GM19455 (cell line): Measurements from ENCODE around the gene ANKRD52.
A peak's percentile ranks its signal among the peaks of the same experiment; 100 is the strongest.
"Not testable (repeated sequence)": the region's sequence is repeated elsewhere in the genome, so short reads cannot be mapped to it uniquely, and the experiment has no call there.

Experiments used
- ATAC-seq: cut with Tn5 transposase; IDR thresholded peaks from one replicate; pipeline ENCODE4 v1.9.1; 2021; ENCODE audit not compliant: unreplicated experiment

The ANKRD52 gene

GRCh38 chr12:56274299-56274698 is 16.1 kb upstream of the ANKRD52 start:
- ATAC-seq, result no peak

DNA sequence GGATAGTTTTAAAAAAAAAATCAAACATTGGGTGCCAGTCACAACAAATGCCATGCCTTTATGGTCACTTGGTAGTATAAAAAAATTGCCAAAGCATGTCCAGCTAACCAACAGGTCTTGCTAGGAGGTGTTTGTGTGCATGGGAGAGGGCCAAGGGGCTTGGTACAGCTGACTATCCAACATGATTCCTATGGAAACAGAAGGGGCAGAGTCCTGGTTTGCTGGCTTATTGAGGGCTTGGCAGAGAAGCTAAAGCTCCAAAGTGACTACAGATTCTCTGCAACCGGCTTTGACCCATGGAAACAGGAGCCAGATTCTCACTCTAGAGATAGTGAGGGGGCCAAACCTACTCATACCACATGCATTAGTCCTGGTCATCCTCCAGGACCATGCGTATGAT is 14.3 kb upstream of the ANKRD52 start:
- not testable (repeated sequence) for ATAC-seq

GRCh38 chr12:56271031-56271430 is 12.8 kb upstream of the ANKRD52 start:
- no peak for ATAC-seq

DNA sequence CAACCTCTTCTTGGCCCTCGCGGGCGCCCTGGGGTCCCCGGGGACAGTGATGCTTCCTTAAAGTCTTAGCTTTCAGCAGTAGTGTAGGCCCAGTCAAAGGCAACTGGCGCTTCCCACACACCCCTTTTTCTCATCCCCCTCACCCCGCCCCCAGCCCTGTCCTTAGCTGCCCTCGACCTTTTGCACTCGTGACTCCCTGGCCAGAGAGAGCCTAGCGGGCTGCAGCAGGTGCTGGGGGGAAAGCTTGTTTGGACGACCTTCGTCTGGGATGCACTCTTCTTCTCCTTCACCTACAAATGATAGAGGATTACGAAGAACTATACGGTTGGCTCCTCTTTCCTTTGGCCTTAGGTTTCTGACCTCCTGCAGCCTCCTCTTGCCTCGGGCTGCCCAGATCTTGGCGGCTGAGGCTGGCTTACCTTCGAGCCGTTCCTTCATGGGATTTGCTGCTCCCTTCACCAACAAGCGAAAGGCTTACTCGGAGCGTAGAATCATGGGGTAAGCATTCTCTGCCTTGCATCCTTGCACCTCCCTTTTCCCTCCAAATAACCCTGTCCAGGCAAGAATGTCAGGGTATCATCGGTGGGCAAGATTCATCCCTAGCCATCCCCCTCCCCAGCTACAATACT is 9.4 kb upstream of the ANKRD52 start:
- ATAC-seq, result peak; percentile 5

GRCh38 chr12:56266693-56267442 is 8.7 kb upstream of the ANKRD52 start, which contains the start of gene COQ10A:
Gene COQ10A (plus strand): TSS chr12:56266942. CDS start chr12:56267119, 177 bp downstream.
- ATAC-seq, result peak; percentile 92

DNA sequence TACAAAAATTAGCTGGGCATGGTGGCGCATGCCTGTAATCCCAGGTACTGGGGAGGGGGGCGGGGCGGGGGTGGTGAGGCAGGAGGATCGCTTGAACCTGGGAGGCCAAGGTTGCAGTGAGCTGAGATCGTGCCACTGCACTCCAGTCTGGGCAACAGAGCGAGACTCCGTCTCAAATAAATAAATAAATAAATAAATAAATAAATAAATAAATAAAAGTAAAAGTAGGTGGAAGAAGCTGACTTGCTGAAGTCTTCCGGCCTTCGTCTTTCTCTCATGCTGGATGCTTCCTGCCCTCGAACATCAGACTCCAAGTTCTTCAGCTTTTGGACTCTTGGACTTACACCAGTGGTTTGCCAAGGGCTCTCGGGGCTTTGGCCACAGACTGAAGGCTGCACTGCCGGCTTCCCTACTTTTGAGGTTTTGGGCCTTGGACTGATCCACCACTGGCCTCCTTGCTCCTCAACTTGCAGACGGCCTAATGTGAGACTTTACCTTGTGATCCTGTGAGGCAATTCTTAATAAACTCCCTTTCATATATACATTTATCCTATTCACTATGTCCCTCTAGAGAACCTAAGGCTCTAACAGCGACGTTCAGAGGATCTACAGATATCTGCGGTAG is 8.0 kb upstream of the ANKRD52 start:
- ATAC-seq, result not testable (repeated sequence)

DNA sequence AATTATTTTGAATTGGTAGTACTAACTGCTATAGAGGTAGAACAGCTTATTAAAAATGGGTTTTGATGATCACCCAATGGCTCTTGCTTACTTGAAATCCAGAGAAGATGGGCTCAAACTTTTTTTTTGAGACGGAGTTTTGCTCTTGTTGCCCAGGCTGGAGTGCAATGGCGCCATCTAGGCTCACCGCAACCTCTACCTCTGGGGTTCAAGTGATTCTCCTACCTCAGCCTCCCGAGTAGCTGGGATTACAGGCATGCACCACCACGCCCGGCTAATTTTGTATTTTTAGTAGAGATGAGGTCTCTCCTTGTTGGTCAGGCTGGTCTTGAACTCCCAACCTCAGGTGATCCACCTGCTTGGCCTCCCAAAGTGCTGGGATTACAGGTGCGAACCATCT is 4.8 kb upstream of the ANKRD52 start:
- ATAC-seq, result not testable (repeated sequence)

DNA sequence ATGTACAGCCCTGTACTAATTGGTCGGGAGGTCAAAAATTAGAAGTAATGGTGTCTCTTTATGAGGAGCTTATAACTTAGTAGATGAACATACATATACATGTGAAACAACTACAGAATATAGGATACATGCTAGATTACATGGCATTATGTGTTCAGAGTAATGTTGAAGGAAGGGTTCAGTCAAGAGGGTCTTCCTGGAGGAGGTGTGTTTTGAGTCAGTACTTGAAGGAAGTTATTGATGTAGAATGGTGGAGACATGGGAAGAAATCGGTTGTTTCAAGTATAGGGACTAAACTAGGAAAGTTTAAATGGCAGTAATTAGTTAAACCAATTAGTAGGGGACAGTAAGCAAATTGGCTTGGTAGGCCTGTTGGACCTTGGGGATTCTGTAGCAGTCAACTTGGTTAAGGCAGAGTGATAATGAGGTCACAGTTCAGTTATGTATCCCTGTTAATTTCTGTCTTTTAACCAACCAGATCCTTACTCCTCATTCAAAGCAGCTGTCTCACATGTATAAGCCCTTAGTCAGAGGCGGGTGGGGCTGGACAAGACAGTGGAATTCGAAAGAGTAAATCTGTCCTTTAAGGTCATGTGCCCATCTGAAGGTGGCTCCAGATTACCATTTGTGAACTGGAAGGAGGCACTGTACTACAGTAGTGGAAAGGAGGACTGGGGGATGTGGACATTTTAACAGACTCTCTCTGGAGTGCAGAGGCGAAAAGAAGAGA is 3.5 kb upstream of the ANKRD52 start:
- no peak for ATAC-seq

DNA sequence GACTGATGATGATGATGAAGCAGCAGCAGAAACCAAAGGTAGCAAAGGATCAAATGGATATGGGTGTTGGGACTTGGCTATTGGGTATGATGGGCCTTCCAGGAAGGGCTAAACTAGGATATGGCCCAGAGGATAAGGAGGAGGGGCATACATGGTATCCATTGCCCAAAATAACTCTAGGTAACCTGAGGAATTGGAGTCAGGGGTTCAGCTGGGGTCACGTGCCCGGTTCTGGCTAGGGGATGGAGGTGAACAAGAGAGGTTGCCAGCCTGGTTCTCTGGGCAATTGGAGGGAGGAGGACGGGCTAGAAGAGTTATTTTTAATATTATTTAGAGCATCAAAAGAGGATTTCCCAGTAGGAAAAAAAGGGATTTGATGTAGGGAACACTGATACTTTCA is 2.7 kb upstream of the ANKRD52 start:
- no peak for ATAC-seq

- ATAC-seq, result no peak
Measured at GRCh38 chr12:56260380-56260779, 2.2 kb upstream of the ANKRD52 start.

DNA sequence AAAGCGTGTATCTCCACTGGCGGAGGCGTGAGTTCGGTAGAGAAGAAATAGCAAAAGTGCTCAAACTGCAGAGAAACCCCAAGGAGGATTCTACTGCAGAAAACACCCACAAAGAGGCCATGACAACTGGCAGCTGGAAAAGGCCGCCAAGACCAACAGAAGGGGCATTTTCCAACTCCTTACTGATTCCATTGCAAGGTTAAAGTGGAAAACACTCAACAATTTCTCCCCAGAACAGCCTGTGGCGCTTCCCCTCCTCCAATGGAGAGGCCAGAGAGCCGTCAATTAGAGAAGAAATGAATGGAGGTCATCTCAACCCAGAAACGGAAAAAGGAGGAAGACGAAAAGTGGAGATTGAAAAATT is 618 bp upstream of the ANKRD52 start:
- ATAC-seq, result no peak

DNA sequence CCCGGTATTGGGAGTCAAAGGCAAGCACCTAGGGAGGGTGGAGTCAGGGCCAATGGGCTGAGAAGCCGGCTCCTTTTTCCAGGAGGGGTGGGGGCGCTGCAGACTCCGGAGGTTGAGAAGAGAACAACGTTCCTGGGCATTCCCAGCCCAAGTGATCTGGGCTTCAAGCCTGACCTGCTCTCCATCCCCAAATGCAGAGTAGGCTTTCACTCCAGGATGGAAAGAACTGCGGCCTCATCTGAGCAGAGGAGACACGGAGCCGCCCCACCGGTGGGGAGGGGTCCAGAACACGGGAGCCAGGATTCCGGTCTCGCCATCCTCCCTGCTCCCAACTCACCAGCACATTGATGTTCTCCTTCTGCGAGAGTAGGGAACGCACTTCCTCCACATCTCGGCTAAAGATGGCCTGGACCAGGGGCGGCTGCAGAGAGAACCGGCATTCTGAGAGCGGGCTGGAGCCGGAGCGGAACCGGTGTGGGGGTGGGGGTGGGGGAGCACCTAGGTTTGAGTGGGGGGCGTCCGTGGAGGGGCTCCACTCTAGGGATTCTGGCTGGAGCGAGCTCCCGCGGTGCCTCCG is 605 bp downstream of the ANKRD52 start:
- peak; percentile 24 for ATAC-seq

- ATAC-seq, result no peak
Measured at GRCh38 chr12:56257071-56257470, 1.1 kb downstream of the ANKRD52 start.

DNA sequence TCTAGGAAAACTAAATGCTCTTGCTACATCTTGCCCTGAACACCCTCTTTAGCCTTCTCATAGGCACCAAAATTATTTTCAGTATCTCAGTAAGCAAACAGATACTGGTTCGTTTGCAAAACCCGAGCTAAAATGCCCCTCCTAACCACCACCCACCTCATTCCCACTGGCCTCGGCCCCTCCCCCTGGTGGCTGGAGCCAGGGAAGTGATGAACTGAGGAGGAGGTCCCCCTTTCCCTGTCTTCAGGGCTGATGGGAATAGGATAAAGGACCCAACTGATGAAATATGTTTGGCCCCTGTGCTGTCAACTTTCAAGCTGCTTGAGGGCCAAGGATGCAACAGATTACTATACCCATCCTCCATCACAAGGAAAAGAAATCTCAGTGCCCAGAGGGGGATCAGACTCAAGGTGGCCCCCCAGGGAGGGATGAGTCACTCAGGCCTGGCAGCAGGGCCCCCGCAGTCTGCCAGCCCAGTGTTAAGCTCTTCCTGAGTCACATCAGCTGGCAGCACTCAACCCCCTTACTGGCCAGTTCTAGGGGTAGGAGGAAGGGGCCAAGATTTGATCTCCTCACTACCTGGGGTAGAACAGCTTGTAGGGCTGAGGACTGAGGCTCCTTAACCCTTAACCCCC is 1.7 kb downstream of the ANKRD52 start:
- no peak for ATAC-seq

GRCh38 chr12:56255671-56256070 is 2.5 kb downstream of the ANKRD52 start:
- no peak for ATAC-seq

DNA sequence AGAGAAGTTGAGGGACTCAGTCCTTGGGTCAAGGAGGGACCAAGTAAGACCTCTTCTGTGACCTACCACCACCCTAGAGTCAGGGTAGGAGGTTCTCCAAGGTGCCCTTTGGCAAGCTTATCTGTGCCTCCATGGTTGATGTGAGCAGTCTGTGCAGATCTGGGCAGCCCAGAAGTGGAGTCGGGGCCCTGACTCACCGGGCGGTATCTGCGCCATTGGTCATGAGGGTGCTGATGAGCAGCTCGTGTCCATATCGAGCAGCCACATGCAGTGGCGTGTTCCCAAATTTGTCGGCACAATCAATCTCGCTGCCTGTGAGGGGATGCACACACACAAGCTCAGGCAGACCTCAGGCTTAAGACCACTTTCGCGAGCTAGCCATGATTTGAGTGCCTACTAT is 5.1 kb downstream of the ANKRD52 start:
- no peak for ATAC-seq

DNA sequence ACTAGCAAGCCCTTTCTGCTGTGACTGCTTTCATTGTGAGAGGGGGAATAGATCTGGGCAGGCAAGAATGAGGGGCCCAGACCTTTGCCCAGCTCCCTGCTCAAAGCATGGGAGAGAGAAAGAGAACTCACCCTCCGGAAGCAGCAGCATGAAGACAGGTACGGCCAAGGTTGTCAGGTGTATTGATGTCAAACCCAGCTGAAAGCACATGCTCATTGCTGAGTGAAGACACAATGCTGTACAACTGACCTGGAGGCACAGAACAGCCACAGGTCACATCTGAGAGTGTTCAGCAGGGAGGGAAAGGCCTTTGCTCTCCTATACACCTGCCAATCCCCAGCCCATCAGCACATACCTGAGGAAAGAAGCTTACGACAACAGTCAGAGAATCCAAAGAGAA is 5.5 kb downstream of the ANKRD52 start:
- ATAC-seq, result no peak

GRCh38 chr12:56248711-56249110 is 9.5 kb downstream of the ANKRD52 start:
- no peak for ATAC-seq

DNA sequence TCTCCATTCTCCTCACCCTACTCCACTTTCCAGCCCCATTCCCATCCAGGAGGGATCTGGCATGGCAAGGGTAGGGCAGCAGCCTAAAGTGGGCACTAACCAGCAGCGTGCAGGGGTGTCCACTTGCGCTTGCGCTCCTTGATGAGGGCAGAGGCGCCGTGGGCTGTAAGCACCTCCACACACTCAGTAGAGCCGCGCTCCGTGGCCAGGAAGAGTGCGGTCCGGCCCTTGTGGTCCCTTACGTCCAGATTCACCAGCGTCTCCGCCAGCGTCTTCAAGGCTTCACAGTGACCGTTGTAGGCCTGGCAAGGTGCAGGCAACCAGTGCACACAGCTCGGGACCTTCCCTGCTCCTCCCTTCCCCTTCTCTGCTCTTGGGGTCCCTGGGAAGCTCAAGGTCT is 10.3 kb downstream of the ANKRD52 start:
- ATAC-seq, result no peak

DNA sequence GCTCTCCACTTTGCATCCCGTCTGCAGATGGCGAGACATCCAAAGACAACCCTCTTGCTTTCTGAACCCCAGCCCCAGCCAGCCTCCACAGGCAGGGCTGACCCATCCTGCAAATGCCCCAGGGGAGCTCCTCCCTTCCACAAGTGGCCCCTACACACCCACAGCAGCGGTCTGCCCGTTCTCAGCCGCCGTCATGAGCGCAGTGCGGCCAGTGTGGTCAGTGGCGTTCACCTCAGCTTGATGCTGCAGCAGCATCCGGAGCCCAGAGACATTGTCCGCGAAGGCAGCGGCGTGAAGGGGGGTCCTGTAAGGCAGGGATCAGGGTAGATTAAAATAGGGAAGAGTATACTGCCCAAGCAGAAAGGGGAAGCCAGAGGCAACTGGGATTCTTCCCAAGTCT is 13.7 kb downstream of the ANKRD52 start:
- no peak for ATAC-seq

GRCh38 chr12:56243731-56244181 is 14.4 kb downstream of the ANKRD52 start:
- no peak for ATAC-seq
